ENCODE results near the gene ATG2A. TPM values are rescaled to one million over a fixed set of nuclear protein-coding genes. Genes with fewer than 3 reads are reported as not detected.

The ATG2A gene
- total RNA-seq, 1 experiment from 2014 or later, result 24.7 TPM

GRCh38 chr11:64875369-64876228, 41.4 kb downstream of the ATG2A start (continued):
- TF ChIP-seq CBX3 (IDR thresholded peaks at IDR 0.05; ENCODE audit: low read depth), result no peak
- no peak for TF ChIP-seq YY1 (IDR thresholded peaks at IDR 0.05; ENCODE audit: extremely low read depth, insufficient replicate concordance, low read depth, low read length)
- TF ChIP-seq EZH2 (IDR thresholded peaks at IDR 0.05), result no peak
- no peak for TF ChIP-seq EZH2phosphoT487 (IDR thresholded peaks at IDR 0.05; ENCODE audit: borderline replicate concordance)
- no peak for TF ChIP-seq TCF7L2 (IDR thresholded peaks at IDR 0.05; ENCODE audit: borderline replicate concordance, extremely low read depth, insufficient read depth, insufficient read length)
- no peak for TF ChIP-seq EGR1 (IDR thresholded peaks at IDR 0.05; ENCODE audit: low read depth)
- TF ChIP-seq RAD21 (IDR thresholded peaks at IDR 0.05; ENCODE audit: low read depth), result no peak
- TF ChIP-seq SP1 (IDR thresholded peaks at IDR 0.05; ENCODE audit: low read depth), result no peak
- no peak for TF ChIP-seq SIN3A (IDR thresholded peaks at IDR 0.05; ENCODE audit: low read depth)

GRCh38 chr11:64874308-64875240, 42.4 kb downstream of the ATG2A start:
- intact Hi-C loops (cut with micrococcal nuclease), result no loop called here
- ATAC-seq, result no peak
- no TSS peak for BruUV-seq (replicated peaks)
- DNase-seq (ENCODE audit: low read depth, low spot score), result no peak
- H3K9me2 ChIP-seq (ENCODE audit: insufficient read depth), result no peaks in the 10 kb centered on the region
- H3K4me1 ChIP-seq (ENCODE audit: control insufficient read depth in 1 of 2, insufficient read depth in 2 of 2, low read length in 2 of 2), result peaks cover 19 to 55% of the 10 kb centered on the region in 2 experiments
- no peaks in the 10 kb centered on the region for H3K9me3 ChIP-seq (ENCODE audit: control insufficient read depth in 1 of 2, insufficient read depth in 1 of 2, low read depth in 1 of 2, low read length in 2 of 2)
- no peak overlapping the region; the same call in 1 of the 2 replicates for H3K27ac ChIP-seq (ENCODE audit: low read depth, low read length)
- no peaks in the 10 kb centered on the region for H4K20me1 ChIP-seq (ENCODE audit: insufficient read depth)
- CTCF ChIA-PET, result interaction anchor here (0.7 to 1.1 kb wide), 2 partner anchors 13 to 14 kb away, joined by 3 read pairs; no protein-coding TSS in a partner anchor
- H2AFZ ChIP-seq (ENCODE audit: low read depth, low read length, poor library complexity, severe bottlenecking), result no peak overlapping the region
- no peaks in the 10 kb centered on the region for H3K27me3 ChIP-seq (ENCODE audit: insufficient read depth, low read length)
- POLR2A ChIA-PET, result interaction anchor here (1.7 to 5.5 kb wide), 2 partner anchors 10 to 28 kb away, joined by 6 to 36 read pairs; partner anchors contain the start of gene CDC42BPG
- peaks cover 86% of the 10 kb centered on the region for H3K79me2 ChIP-seq (ENCODE audit: insufficient read depth, low read length)
- no peak overlapping the region for H3K4me3 ChIP-seq (replicated peaks in 1 of 2; ENCODE audit: low read depth in 1 of 2, low read length in 2 of 2)
- RAD21 ChIA-PET (ENCODE audit: low non-redundant PET in 1 of 2, low total read pairs in 2 of 2, uncharacterized antibody in 2 of 2, unreplicated experiment in 2 of 2), result no interaction called here
- H3K36me3 ChIP-seq (ENCODE audit: control insufficient read depth in 1 of 2, insufficient read depth in 2 of 2, low read length in 2 of 2), result peaks cover 19 to 47% of the 10 kb centered on the region in 2 experiments
- H3K4me2 ChIP-seq (ENCODE audit: low read length), result no peak overlapping the region
- no peak overlapping the region for H3K9ac ChIP-seq (ENCODE audit: low read length)
- TF ChIP-seq CBX3 (IDR thresholded peaks at IDR 0.05; ENCODE audit: low read depth) (no peak), EGR1 (IDR thresholded peaks at IDR 0.05; ENCODE audit: low read depth) (no peak), MAX (IDR thresholded peaks at IDR 0.05) (no peak), REST (IDR thresholded peaks at IDR 0.05; ENCODE audit: low read depth) (no peak), SP1 (IDR thresholded peaks at IDR 0.05; ENCODE audit: low read depth) (no peak)

All from HCT116 (cell line).